Astrocyte (in vitro differentiated cells and primary cell): ENCODE results near the gene MELTF. TPM values are rescaled to one million over a fixed set of nuclear protein-coding genes. Genes with fewer than 3 reads are reported as not detected.

ENCODE experiments used
- DNase-seq: peaks from one replicate; pipeline ENCODE4 v3.0.0-alpha.2; 2010; ENCODE audit warnings: low read depth
- FAIRE-seq: peaks from 2 replicates; lab custom pipeline; 2011; peaks lifted over from hg19 to GRCh38; lab: Jason Lieb, UNC
- H2AFZ ChIP-seq: 2 replicates; pipeline ENCODE4 v1.6.0; 2012; ENCODE audit warnings: low read depth, low read length, inconsistent platforms
- H3K27ac ChIP-seq: 2 replicates; pipeline ENCODE4 v1.5.1; 2011; ENCODE audit warnings: low read depth, low read length, inconsistent platforms
- H3K27me3 ChIP-seq: 2 replicates; pipeline ENCODE4 v1.6.0; 2011; ENCODE audit warnings: low read length, inconsistent platforms; ENCODE audit not compliant: insufficient read depth
- H3K36me3 ChIP-seq: 2 replicates; pipeline ENCODE4 v1.5.1; 2011; ENCODE audit warnings: low read length, inconsistent platforms; ENCODE audit not compliant: insufficient read depth
- H3K4me1 ChIP-seq: 2 replicates; pipeline ENCODE4 v1.5.1; 2011; ENCODE audit warnings: low read length, inconsistent platforms; ENCODE audit not compliant: insufficient read depth
- H3K4me2 ChIP-seq: 2 replicates; pipeline ENCODE4 v1.6.0; 2012; ENCODE audit warnings: low read length, inconsistent platforms
- H3K4me3 ChIP-seq: 2 replicates; pipeline ENCODE4 v1.5.1; 2011; ENCODE audit warnings: low read depth, mild to moderate bottlenecking, low read length, inconsistent platforms; ENCODE audit not compliant: insufficient read depth
- H3K79me2 ChIP-seq: 2 replicates; pipeline ENCODE4 v1.6.0; 2012; ENCODE audit warnings: mild to moderate bottlenecking, low read length, inconsistent platforms; ENCODE audit not compliant: insufficient read depth
- H3K9ac ChIP-seq: 2 replicates; pipeline ENCODE4 v1.6.0; 2012; ENCODE audit warnings: mild to moderate bottlenecking, low read length, inconsistent platforms
- H3K9me3 ChIP-seq: 2 replicates; pipeline ENCODE4 v1.5.1; 2012; ENCODE audit warnings: low read depth, mild to moderate bottlenecking, low read length, inconsistent platforms; ENCODE audit not compliant: insufficient read depth
- H4K20me1 ChIP-seq: 2 replicates; pipeline ENCODE4 v1.6.0; 2012; ENCODE audit warnings: low read length, inconsistent platforms; ENCODE audit not compliant: insufficient read depth
- H3K27ac Mint-ChIP-seq: one replicate; pipeline ENCODE4 v1.8.0; 2021; ENCODE audit warnings: mild to moderate bottlenecking, mixed read lengths; ENCODE audit not compliant: unreplicated experiment
- H3K27me3 Mint-ChIP-seq: one replicate; pipeline ENCODE4 v1.8.0; 2021; ENCODE audit warnings: low read depth, mixed read lengths; ENCODE audit not compliant: unreplicated experiment
- H3K36me3 Mint-ChIP-seq: one replicate; pipeline ENCODE4 v1.8.0; 2021; ENCODE audit warnings: low read depth, mixed read lengths; ENCODE audit not compliant: unreplicated experiment
- H3K4me1 Mint-ChIP-seq: one replicate; pipeline ENCODE4 v1.8.0; 2021; ENCODE audit warnings: low read depth, mixed read lengths; ENCODE audit not compliant: unreplicated experiment
- H3K4me3 Mint-ChIP-seq: one replicate; pipeline ENCODE4 v1.8.0; 2021; ENCODE audit warnings: mild to moderate bottlenecking, moderate library complexity, mixed read lengths; ENCODE audit not compliant: unreplicated experiment
- H3K9me3 Mint-ChIP-seq: one replicate; pipeline ENCODE4 v1.8.0; 2021; ENCODE audit warnings: mild to moderate bottlenecking, mixed read lengths; ENCODE audit not compliant: unreplicated experiment
- CTCF ChIP-seq: IDR thresholded peaks from 2 replicates; pipeline ENCODE4 v1.5.1; 2011; ENCODE audit warnings: low read depth, mild to moderate bottlenecking, inconsistent platforms, low read length, moderate library complexity; ENCODE audit not compliant: insufficient read depth
- EZH2 ChIP-seq: IDR thresholded peaks from 2 replicates; pipeline ENCODE4 v1.6.1; 2012; ENCODE audit warnings: mild to moderate bottlenecking, low read length, inconsistent platforms; ENCODE audit not compliant: insufficient read depth
- total RNA-seq: library from RNA; stranded (reverse); gene quantifications from 2 replicates; pipeline ENCODE4 v1.2.1, GENCODE V29; 2021

MELTF gene
- total RNA-seq, 1 donor from 2014 or later = 24.0 TPM

GRCh38 chr3:197050511-197050910 lies 20.9 kb upstream of the MELTF start:
- no peak for FAIRE-seq

GRCh38 chr3:197042539-197042938 lies 12.9 kb upstream of the MELTF start:
- DNase-seq (no peak), FAIRE-seq (no peak)
- Histone ChIP-seq H4K20me1 (peaks cover 31% of the 10 kb centered on the region), H3K4me3 (no peak overlapping the region), H3K27me3 (no peaks in the 10 kb centered on the region), H3K9me3 (no peaks in the 10 kb centered on the region), H2AFZ (no peak overlapping the region), H3K79me2 (no peaks in the 10 kb centered on the region), H3K27ac (no peak overlapping the region), H3K4me1 (no peaks in the 10 kb centered on the region), H3K36me3 (peaks cover 49% of the 10 kb centered on the region), H3K9ac (no peak overlapping the region), H3K4me2 (no peak overlapping the region)
- no peaks in the 10 kb centered on the region for H3K4me1 Mint-ChIP-seq
- no peaks in the 10 kb centered on the region for H3K27me3 Mint-ChIP-seq
- TF ChIP-seq CTCF (no peak), EZH2 (no peak)
- no peak overlapping the region for H3K27ac Mint-ChIP-seq
- H3K9me3 Mint-ChIP-seq = no peaks in the 10 kb centered on the region
- no peak overlapping the region for H3K4me3 Mint-ChIP-seq
- peaks cover 2% of the 10 kb centered on the region for H3K36me3 Mint-ChIP-seq

More at GRCh38 chr3:197050511-197050910, 20.9 kb upstream of the MELTF start:
- H3K4me3 Mint-ChIP-seq = no peak overlapping the region
- H2AFZ ChIP-seq = no peak overlapping the region
- H3K9me3 Mint-ChIP-seq = peaks cover 2% of the 10 kb centered on the region
- H3K9me3 ChIP-seq = no peaks in the 10 kb centered on the region
- peaks cover 25% of the 10 kb centered on the region for H4K20me1 ChIP-seq
- no peak overlapping the region for H3K4me3 ChIP-seq
- no peaks in the 10 kb centered on the region for H3K27me3 ChIP-seq
- no peak overlapping the region for H3K9ac ChIP-seq
- no peak for DNase-seq
- H3K36me3 ChIP-seq = peaks cover 50% of the 10 kb centered on the region
- H3K27ac ChIP-seq = no peak overlapping the region
- H3K4me1 Mint-ChIP-seq = no peaks in the 10 kb centered on the region
- H3K4me1 ChIP-seq = no peaks in the 10 kb centered on the region
- H3K27ac Mint-ChIP-seq = no peak overlapping the region
- TF ChIP-seq CTCF = no peak
- TF ChIP-seq EZH2 = no peak
- H3K4me2 ChIP-seq = no peak overlapping the region
- peaks cover 2% of the 10 kb centered on the region for H3K79me2 ChIP-seq
- no peaks in the 10 kb centered on the region for H3K27me3 Mint-ChIP-seq
- H3K36me3 Mint-ChIP-seq = peaks cover 16% of the 10 kb centered on the region

- H3K79me2 ChIP-seq = no peaks in the 10 kb centered on the region
- no peaks in the 10 kb centered on the region for H3K27me3 Mint-ChIP-seq
- no peak overlapping the region for H3K4me2 ChIP-seq
- DNase-seq = no peak
- no peak overlapping the region for H3K9ac ChIP-seq
- no peak overlapping the region for H2AFZ ChIP-seq
- H3K4me3 Mint-ChIP-seq = no peak overlapping the region
- no peaks in the 10 kb centered on the region for H3K4me1 ChIP-seq
- H3K4me3 ChIP-seq = no peak overlapping the region
- peaks cover 35% of the 10 kb centered on the region for H4K20me1 ChIP-seq
- no peak for FAIRE-seq
- peaks cover 45% of the 10 kb centered on the region for H3K36me3 ChIP-seq
- no peaks in the 10 kb centered on the region for H3K9me3 ChIP-seq
- H3K27ac ChIP-seq = no peak overlapping the region
- H3K9me3 Mint-ChIP-seq = no peaks in the 10 kb centered on the region
- TF ChIP-seq CTCF (no peak), EZH2 (no peak)
- H3K4me1 Mint-ChIP-seq = no peaks in the 10 kb centered on the region
- H3K36me3 Mint-ChIP-seq = peaks cover 4% of the 10 kb centered on the region
- no peaks in the 10 kb centered on the region for H3K27me3 ChIP-seq
- no peak overlapping the region for H3K27ac Mint-ChIP-seq
These were observed 12.4 kb upstream of the MELTF start for GRCh38 chr3:197041875-197042488.
